HepG2 (cell line): ENCODE measurements around the gene P2RX1. TPM values are rescaled to one million over a fixed set of nuclear protein-coding genes. Genes with fewer than 3 reads are reported as not detected.

Source experiments
- ATAC-seq: fragments of 200-7000 bp; cut with Tn5 transposase; 3 replicates; pipeline ENCODE4 v1.9.1; 2020; ENCODE audit warnings: mild to moderate bottlenecking, moderate library complexity
- BruUV-seq: library from RNA; stranded (reverse); fragments of 400-500 nt; replicated peaks from 2 replicates; lab custom pipeline; 2021; lab: Mats Ljungman, UMichigan
- CTCF ChIA-PET: fragments of 300-600 bp; formaldehyde crosslinking; extraction: SDS; loops from one replicate; lab custom pipeline; 2021; ENCODE audit warnings: low total read pairs, inconsistent platforms, low intra/inter-chr PET ratio; lab: Yijun Ruan, JAX
- POLR2A ChIA-PET: fragments of 350-600 bp; sonication (Branson Sonifier 250); formaldehyde crosslinking; loops from one replicate; lab custom pipeline; 2020; ENCODE audit warnings: antibody characterized with exemption, inconsistent platforms; lab: Yijun Ruan, JAX
- DNase-seq: peaks from one replicate; pipeline ENCODE4 v3.0.0-alpha.2; 2015; ENCODE audit warnings: low spot score
- FAIRE-seq: peaks from 3 replicates; lab custom pipeline; 2011; peaks lifted over from hg19 to GRCh38; lab: Jason Lieb, UNC
- H2AFZ ChIP-seq: one replicate; pipeline ENCODE4 v1.6.1; 2011; ENCODE audit warnings: low read length, inconsistent platforms
- H3K27ac ChIP-seq: fragments of 300-600 bp; 3 replicates; pipeline ENCODE4 v1.8.0; 2011; ENCODE audit warnings: mixed run types, mild to moderate bottlenecking, mixed read lengths, low read length, inconsistent platforms; ENCODE audit not compliant: insufficient read depth; ENCODE audit errors: extremely low read length
- H3K27me3 ChIP-seq, 2 experiments: fragments of 200-600 bp in 1 of 2; 2 replicates in 1 of 2; 3 replicates in 1 of 2; pipeline versions ENCODE4 v1.6.0 to v1.8.0; 2011; ENCODE audit warnings: low read length in 2 of 2, mild to moderate bottlenecking in 2 of 2, moderate library complexity in 2 of 2, inconsistent platforms in 1 of 2; ENCODE audit not compliant: insufficient read depth in 2 of 2, control insufficient read depth in 1 of 2
- H3K36me3 ChIP-seq, 2 experiments: fragments of 200-600 bp in 1 of 2; replicated peaks in 1 of 2; 2 replicates in 1 of 2; 3 replicates in 1 of 2; pipeline versions ENCODE4 v1.5.1 to v1.8.0; 2011; ENCODE audit warnings: low read length in 2 of 2, inconsistent platforms in 1 of 2; ENCODE audit not compliant: insufficient read depth in 2 of 2, control insufficient read depth in 1 of 2
- H3K4me1 ChIP-seq: 2 replicates; pipeline ENCODE4 v1.5.1; 2012; ENCODE audit warnings: low read length, inconsistent platforms; ENCODE audit not compliant: insufficient read depth
- H3K4me2 ChIP-seq: 2 replicates; pipeline ENCODE4 v1.6.0; 2011; ENCODE audit warnings: low read depth, low read length, inconsistent platforms
- H3K4me3 ChIP-seq, 3 experiments: fragments of 200-600 bp in 1 of 3; sonication (generic), shearing (Covaris generic) in 1 of 3; replicated peaks in 1 of 3; 2 replicates each; pipeline ENCODE4 v1.5.1; 2011 to 2016; ENCODE audit warnings: low read length in 3 of 3, inconsistent platforms in 2 of 3, low read depth in 2 of 3, mild to moderate bottlenecking in 2 of 3, control low read depth in 1 of 3, mixed read lengths in 1 of 3; ENCODE audit not compliant: insufficient read depth in 1 of 3
- H3K79me2 ChIP-seq: one replicate; pipeline ENCODE4 v1.6.1; 2011; ENCODE audit warnings: low read length, inconsistent platforms; ENCODE audit not compliant: insufficient read depth
- H3K9ac ChIP-seq: 2 replicates; pipeline ENCODE4 v1.6.0; 2011; ENCODE audit warnings: mild to moderate bottlenecking, low read depth, low read length, inconsistent platforms; ENCODE audit not compliant: insufficient read depth
- H3K9me3 ChIP-seq: 2 replicates; pipeline ENCODE4 v1.5.1; 2012; ENCODE audit warnings: mild to moderate bottlenecking, low read length
- H4K20me1 ChIP-seq: 2 replicates; pipeline ENCODE4 v1.6.0; 2011; ENCODE audit warnings: inconsistent platforms, mild to moderate bottlenecking, low read length, moderate library complexity; ENCODE audit not compliant: insufficient read depth
- ELF3 ChIP-seq: IDR thresholded peaks from 2 replicates; pipeline ENCODE4 v1.6.1; 2016; ENCODE audit warnings: missing genetic modification reagents, missing compliant biosample characterization
- JUN ChIP-seq: sonication (generic); formaldehyde crosslinking; IDR thresholded peaks from 2 replicates; pipeline ENCODE4 v1.4.0; 2020; ENCODE audit warnings: mild to moderate bottlenecking, missing genetic modification reagents
- MEIS1 ChIP-seq: sonication (generic); formaldehyde crosslinking; IDR thresholded peaks from 2 replicates; pipeline ENCODE4 v1.9.0; 2021; ENCODE audit warnings: mild to moderate bottlenecking, missing genetic modification reagents, moderate library complexity, borderline replicate concordance
- SALL2 ChIP-seq: sonication (generic); formaldehyde crosslinking; IDR thresholded peaks from 2 replicates; pipeline ENCODE4 v1.8.1; 2023; ENCODE audit warnings: mild to moderate bottlenecking, missing genetic modification reagents, inconsistent platforms
- SNAI1 ChIP-seq: sonication (generic); formaldehyde crosslinking; IDR thresholded peaks from 2 replicates; pipeline ENCODE4 v1.5.0; 2020; ENCODE audit warnings: mild to moderate bottlenecking, missing genetic modification reagents, borderline replicate concordance
- STAG1 ChIP-seq: sonication (generic); formaldehyde crosslinking; IDR thresholded peaks from 2 replicates; pipeline ENCODE4 v1.4.0; 2020; ENCODE audit warnings: missing genetic modification reagents
- TP53 ChIP-seq: sonication (generic); formaldehyde crosslinking; conservative IDR thresholded peaks from 2 replicates; pipeline ENCODE4 v1.4.0; 2020; ENCODE audit warnings: missing genetic modification reagents
- TRIM24 ChIP-seq: sonication (generic); formaldehyde crosslinking; IDR thresholded peaks from 2 replicates; pipeline ENCODE4 v1.8.0; 2022; ENCODE audit warnings: mild to moderate bottlenecking, missing genetic modification reagents
- ZBTB20 ChIP-seq: sonication (generic); formaldehyde crosslinking; IDR thresholded peaks from 2 replicates; pipeline ENCODE4 v1.8.1; 2023; ENCODE audit warnings: missing genetic modification reagents, low read depth, mild to moderate bottlenecking, borderline replicate concordance
- ZNF343 ChIP-seq: sonication (generic); formaldehyde crosslinking; IDR thresholded peaks from 2 replicates; pipeline ENCODE4 v1.4.0; 2020; ENCODE audit warnings: mild to moderate bottlenecking, missing genetic modification reagents
- ZNF609 ChIP-seq: sonication (generic); formaldehyde crosslinking; IDR thresholded peaks from 2 replicates; pipeline ENCODE4 v1.4.0; 2020; ENCODE audit warnings: mild to moderate bottlenecking, missing genetic modification reagents, borderline replicate concordance
- ZNF83 ChIP-seq: sonication (generic); formaldehyde crosslinking; IDR thresholded peaks from 2 replicates; pipeline ENCODE4 v1.4.0; 2020; ENCODE audit warnings: missing genetic modification reagents, mild to moderate bottlenecking, borderline replicate concordance
- ZNF850 ChIP-seq: sonication (generic); formaldehyde crosslinking; conservative IDR thresholded peaks from 2 replicates; pipeline ENCODE4 v1.9.0; 2021; ENCODE audit warnings: mild to moderate bottlenecking, missing genetic modification reagents
- WGBS: methylation state at CpG from one replicate; pipeline ENCODE4 v1.1.6; 2017; ENCODE audit warnings: low lambda C conversion rate; 5-methylcytosine and 5-hydroxymethylcytosine counted together
- in situ Hi-C: cut with HindIII; loops from 2 replicates; pipeline ENCODE4 v1.10.0; 2017; ENCODE audit warnings: low pct_unique_long_range_greater_than_20kb; ENCODE audit not compliant: extremely low pct_ligation_motif_present
- intact Hi-C: fragments of 100-400 bp; cut with micrococcal nuclease; formaldehyde crosslinking; loops from one replicate; pipeline ENCODE4 v1.10.0; 2022; ENCODE audit not compliant: unreplicated experiment
- polyA plus RNA-seq, 8 experiments: library from polyadenylated mRNA; depleted of rRNA in 3 of 8; stranded (reverse) in 7 of 8; unstranded in 1 of 8; fragments of >200 nt; fragmentation: Illumina TruSeq in 4 of 8; extraction: Trizol in 4 of 8; gene quantifications; 2 replicates each; pipeline versions ENCODE4 v1.2.1 to v1.2.3, GENCODE V29; 2011 to 2016; ENCODE audit warnings: low read depth in 4 of 8, missing spikeins in 1 of 8, mixed read lengths in 1 of 8; ENCODE audit not compliant: insufficient read depth in 1 of 8
- total RNA-seq, 5 experiments: library from RNA; depleted of rRNA; stranded (reverse); fragments of >200 nt; fragmentation: Illumina TruSeq; extraction: Trizol; gene quantifications; 2 replicates each; pipeline ENCODE4 v1.2.3, GENCODE V29; 2016; ENCODE audit warnings: low read depth in 1 of 5
- TF ChIP-seq, protein P1 (sequence below): sonication (generic); formaldehyde crosslinking; IDR thresholded peaks from 2 replicates; pipeline ENCODE4 v1.8.1; 2022; ENCODE audit warnings: low read depth, mild to moderate bottlenecking, missing genetic modification reagents

Gene P2RX1
- total and polyA plus RNA-seq, 2 of the 13 experiments (the other 11 are each of a cell fraction or from before 2014, with no cell fraction given): 0.04 to 0.50 TPM

DNA sequence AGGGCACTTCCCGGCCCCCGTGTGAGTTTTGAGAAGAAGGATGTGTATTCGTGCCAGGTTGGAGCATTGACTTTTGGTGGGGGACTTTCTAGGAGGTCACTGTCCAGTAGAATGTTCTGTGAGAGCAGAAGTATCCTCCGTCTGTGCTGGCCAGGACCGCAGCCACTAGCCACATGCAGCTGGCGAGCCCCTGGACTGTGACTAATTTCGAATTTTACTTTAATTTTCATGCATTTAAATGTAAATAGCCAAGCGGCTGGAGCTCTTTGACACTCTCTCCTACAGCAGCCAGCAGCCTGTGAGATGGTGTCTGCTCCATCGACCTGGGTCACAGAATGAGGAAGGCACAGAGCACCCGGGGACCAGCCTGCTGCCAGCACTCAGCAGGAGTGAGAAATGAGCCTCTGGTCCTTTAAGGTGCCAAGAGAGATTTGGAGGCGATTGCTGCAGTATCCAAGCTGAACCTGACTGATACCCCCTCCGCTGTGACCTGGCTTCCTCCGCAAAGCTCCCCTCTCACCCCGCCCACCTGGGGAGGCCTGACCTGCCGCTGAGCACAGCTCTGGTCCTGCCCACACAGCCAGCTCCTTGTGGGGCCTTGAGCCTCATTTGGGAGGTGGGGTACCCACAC, 40.2 kb upstream of the P2RX1 start:
- no peak overlapping the region for H3K4me2 ChIP-seq
- peaks cover 3 to 42% of the 10 kb centered on the region in 2 experiments; a peak in 4 of 5 replicates for H3K27me3 ChIP-seq
- ATAC-seq (no peak), DNase-seq (no peak), FAIRE-seq (no peak)
- no peak overlapping the region for H3K4me3 ChIP-seq
- TF ChIP-seq JUN (CRISPR knock-in tag): no peak
- TF ChIP-seq TP53 (CRISPR knock-in tag): no peak
- TF ChIP-seq ZNF850 (CRISPR knock-in tag): no peak
- no peak for TF ChIP-seq TRIM24 (CRISPR knock-in tag)
- TF ChIP-seq ZBTB20: no peak
- no peak for TF ChIP-seq MEIS1
- TF ChIP-seq, protein P1, sequence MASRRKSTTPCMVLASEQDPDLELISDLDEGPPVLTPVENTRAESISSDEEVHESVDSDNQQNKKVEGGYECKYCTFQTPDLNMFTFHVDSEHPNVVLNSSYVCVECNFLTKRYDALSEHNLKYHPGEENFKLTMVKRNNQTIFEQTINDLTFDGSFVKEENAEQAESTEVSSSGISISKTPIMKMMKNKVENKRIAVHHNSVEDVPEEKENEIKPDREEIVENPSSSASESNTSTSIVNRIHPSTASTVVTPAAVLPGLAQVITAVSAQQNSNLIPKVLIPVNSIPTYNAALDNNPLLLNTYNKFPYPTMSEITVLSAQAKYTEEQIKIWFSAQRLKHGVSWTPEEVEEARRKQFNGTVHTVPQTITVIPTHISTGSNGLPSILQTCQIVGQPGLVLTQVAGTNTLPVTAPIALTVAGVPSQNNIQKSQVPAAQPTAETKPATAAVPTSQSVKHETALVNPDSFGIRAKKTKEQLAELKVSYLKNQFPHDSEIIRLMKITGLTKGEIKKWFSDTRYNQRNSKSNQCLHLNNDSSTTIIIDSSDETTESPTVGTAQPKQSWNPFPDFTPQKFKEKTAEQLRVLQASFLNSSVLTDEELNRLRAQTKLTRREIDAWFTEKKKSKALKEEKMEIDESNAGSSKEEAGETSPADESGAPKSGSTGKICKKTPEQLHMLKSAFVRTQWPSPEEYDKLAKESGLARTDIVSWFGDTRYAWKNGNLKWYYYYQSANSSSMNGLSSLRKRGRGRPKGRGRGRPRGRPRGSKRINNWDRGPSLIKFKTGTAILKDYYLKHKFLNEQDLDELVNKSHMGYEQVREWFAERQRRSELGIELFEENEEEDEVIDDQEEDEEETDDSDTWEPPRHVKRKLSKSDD: no peak
- TF ChIP-seq ZNF83 (CRISPR knock-in tag): no peak
- no peak for TF ChIP-seq ZNF609 (CRISPR knock-in tag)
- no peak for TF ChIP-seq STAG1 (CRISPR knock-in tag)
- no peak for TF ChIP-seq ELF3
- no peak for TF ChIP-seq ZNF343
- TF ChIP-seq SALL2 (CRISPR knock-in tag): no peak
- TF ChIP-seq SNAI1 (CRISPR knock-in tag): no peak
- H2AFZ ChIP-seq: no peak overlapping the region
- no peak overlapping the region for H3K27ac ChIP-seq
- BruUV-seq: no TSS peak
- H3K79me2 ChIP-seq: no peaks in the 10 kb centered on the region
- no peak overlapping the region for H3K9ac ChIP-seq
- ChIA-PET CTCF (no interaction called here), POLR2A (no interaction called here)
- intact Hi-C loops (no loop called here), in situ Hi-C loops (no loop called here)
- H4K20me1 ChIP-seq: no peaks in the 10 kb centered on the region
- no peaks in the 10 kb centered on the region for H3K9me3 ChIP-seq
- 37% methylated on average over 13 of the region's 15 CpGs for WGBS
- peaks cover 37% of the 10 kb centered on the region for H3K4me1 ChIP-seq
- H3K36me3 ChIP-seq: no peaks in the 10 kb centered on the region
